A549 treated with GW870086 at 1 μM for 4 hours (cell line): ENCODE measurements around the gene C19orf33. TPM values are rescaled to one million over a fixed set of nuclear protein-coding genes. Genes with fewer than 3 reads are reported as not detected.

ENCODE experiments used
- total RNA-seq: library from RNA; stranded (reverse); fragments of 200-300 nt; extraction: Qiagen RNA extraction; gene quantifications from 5 replicates; pipeline ENCODE4 v1.2.3, GENCODE V29; 2022; ENCODE audit warnings: low read depth

The C19orf33 gene
- total RNA-seq = 692 to 827 TPM (median 715 TPM) in 5 replicates

GRCh38 chr19:38303517-38304351 lies at the start of gene C19orf33:
C19orf33 (plus strand) TSS chr19:38304251; CDS start chr19:38304262, 11 bp downstream.

DNA sequence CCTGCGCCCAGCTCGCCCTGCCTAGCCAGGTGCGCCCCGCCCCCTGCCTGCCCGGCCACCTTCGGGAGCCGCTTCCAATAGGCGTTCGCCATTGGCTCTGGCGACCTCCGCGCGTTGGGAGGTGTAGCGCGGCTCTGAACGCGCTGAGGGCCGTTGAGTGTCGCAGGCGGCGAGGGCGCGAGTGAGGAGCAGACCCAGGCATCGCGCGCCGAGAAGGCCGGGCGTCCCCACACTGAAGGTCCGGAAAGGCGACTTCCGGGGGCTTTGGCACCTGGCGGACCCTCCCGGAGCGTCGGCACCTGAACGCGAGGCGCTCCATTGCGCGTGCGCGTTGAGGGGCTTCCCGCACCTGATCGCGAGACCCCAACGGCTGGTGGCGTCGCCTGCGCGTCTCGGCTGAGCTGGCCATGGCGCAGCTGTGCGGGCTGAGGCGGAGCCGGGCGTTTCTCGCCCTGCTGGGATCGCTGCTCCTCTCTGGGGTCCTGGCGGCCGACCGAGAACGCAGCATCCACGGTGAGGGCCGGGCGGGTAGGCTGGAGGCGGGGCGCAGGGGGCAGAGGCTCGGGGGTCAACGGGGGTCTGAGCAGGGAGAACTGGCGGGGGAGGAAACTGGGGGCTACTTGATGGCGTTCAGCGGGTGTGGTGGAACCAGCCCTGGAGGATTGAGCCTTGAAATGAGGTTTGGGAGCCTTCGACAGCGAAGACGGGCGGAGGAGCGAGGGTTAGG lies 39.4 kb upstream of the C19orf33 start, which contains the start of gene SPINT2:
TSS of gene SPINT2 (plus strand) at position 88 of the 727 bp plus-strand sequence. CDS start at position 408, 320 bp downstream.

DNA sequence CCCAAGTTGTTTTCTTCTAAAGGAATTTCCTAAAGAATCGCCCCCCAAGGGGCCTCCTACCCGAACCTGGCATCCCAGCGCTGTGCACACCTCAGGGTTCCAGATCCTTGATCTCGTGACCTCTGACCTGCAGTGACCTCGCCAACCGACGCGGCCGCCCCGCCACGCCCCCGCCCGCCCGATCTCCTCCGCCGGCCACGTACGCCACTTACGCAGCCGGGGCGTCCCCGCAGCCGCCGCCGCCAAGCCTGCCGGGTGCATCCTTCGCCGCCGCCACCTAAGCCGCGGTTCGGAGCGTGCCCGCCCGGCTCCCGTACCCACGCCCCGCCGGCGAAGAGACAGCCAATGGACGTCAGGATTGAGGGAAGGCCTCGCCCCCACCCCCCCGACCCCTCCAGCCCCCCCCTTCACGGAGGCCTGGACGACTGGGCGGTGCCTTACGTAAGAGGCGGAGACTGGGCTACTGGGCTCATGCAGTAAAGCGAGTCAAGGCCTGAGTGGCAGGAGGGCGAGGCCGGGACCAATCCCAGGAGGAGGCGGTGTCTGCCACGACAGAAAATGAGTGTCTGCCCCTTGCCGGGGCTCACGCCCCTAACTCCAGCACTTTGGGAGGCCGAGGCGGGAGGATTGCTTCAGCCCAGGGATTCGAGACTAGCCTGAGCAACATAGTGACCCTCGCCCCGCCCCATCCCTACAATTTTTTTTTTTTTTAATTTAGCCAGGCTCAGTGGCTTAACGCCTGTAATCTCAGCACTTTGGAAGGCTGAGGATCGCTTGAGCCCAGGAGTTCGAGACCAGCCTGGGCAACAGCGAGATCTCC lies 11.8 kb downstream of the C19orf33 start, which contains the start of gene YIF1B:
TSS of gene YIF1B (minus strand) at position 291 of the 820 bp plus-strand sequence. CDS start at position 261, 30 bp downstream.

DNA sequence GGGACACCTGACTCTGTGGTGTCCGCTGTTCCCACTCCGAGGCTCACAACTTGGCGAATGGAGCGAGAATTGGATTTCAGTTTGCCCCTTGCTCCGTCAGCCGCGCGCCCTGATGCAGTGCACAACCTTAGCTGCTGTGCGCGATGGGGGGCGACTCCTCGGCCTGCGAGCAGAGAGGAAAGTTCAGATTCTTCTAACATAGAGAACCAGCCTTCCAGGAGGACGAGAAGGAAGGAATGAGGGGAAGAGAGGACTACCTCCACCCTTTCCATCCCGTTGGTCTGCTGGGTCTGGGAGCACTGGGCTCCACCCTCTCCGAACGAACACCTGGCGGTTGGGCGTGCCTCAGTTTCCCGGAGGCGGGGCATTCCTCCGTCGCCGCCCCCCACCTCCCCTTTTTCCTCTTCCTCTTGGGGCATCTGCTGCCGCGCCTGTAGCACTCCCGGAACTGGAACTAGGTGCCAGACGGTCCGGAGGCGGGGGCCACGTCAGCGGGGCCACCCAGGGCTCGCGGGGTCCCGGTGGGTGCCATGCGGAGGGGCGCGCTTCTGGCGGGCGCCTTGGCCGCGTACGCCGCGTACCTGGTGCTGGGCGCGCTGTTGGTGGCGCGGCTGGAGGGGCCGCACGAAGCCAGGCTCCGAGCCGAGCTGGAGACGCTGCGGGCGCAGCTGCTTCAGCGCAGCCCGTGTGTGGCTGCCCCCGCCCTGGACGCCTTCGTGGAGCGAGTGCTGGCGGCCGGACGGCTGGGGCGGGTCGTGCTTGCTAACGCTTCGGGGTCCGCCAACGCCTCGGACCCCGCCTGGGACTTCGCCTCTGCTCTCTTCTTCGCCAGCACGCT lies 15.6 kb downstream of the C19orf33 start, which contains the start of gene KCNK6:
TSS of gene KCNK6 (plus strand) at position 425 of the 838 bp plus-strand sequence. CDS start at position 531, 106 bp downstream.

Other genes starting within 250 kb of the C19orf33 start
- gene DPF1, start 80.0 kb upstream of the C19orf33 start, total RNA-seq = 3.5 to 4.8 TPM (median 4.5 TPM) in 5 replicates
- 98.1 to 110 TPM (median 107 TPM) in 5 replicates for gene PPP1R14A, start 47.9 kb upstream of the C19orf33 start, total RNA-seq
- 266 to 360 TPM (median 337 TPM) in 5 replicates for gene SPINT2, start 39.7 kb upstream of the C19orf33 start, total RNA-seq
- gene YIF1B, start 11.7 kb downstream of the C19orf33 start, total RNA-seq = 101 to 136 TPM (median 126 TPM) in 5 replicates
- 4.2 to 5.4 TPM (median 4.9 TPM) in 5 replicates for gene KCNK6, start 15.6 kb downstream of the C19orf33 start, total RNA-seq
- gene CATSPERG, start 31.6 kb downstream of the C19orf33 start, total RNA-seq = 0.62 to 1.4 TPM (median 1.1 TPM) in 5 replicates
- 452 to 527 TPM (median 502 TPM) in 5 replicates for gene PSMD8, start 70.3 kb downstream of the C19orf33 start, total RNA-seq
- gene GGN, start 83.8 kb downstream of the C19orf33 start, total RNA-seq = 0.25 to 0.56 TPM (median 0.28 TPM) in 5 replicates
- 1.8 to 3.1 TPM (median 2.6 TPM) in 5 replicates for gene SPRED3, start 84.4 kb downstream of the C19orf33 start, total RNA-seq
- 16.9 to 28.0 TPM (median 26.3 TPM) in 5 replicates for gene FAM98C, start 98.8 kb downstream of the C19orf33 start, total RNA-seq
- 0.07 to 0.23 TPM (median 0.11 TPM) in 4 of 5 replicates, not detected in the other for gene RASGRP4, start 122.0 kb downstream of the C19orf33 start, total RNA-seq
- 4.7 to 7.6 TPM (median 5.6 TPM) in 5 replicates for gene RYR1, start 129.4 kb downstream of the C19orf33 start, total RNA-seq